ENCODE data around the gene TMPRSS11B. TPM values are rescaled to one million over a fixed set of nuclear protein-coding genes. Genes with fewer than 3 reads are reported as not detected.

The TMPRSS11B gene
- total RNA-seq, 1 donor from 2014 or later = not detected

GRCh38 chr4:68256284-68256683 is 10.8 kb upstream of the TMPRSS11B start:
- Mint-ChIP-seq H3K4me3 (no peak overlapping the region), H3K9me3 (no peaks in the 10 kb centered on the region), H3K27me3 (ENCODE audit: low read depth) (peaks cover 2% of the 10 kb centered on the region), H3K27ac (ENCODE audit: unreplicated experiment) (no peak overlapping the region), H3K4me1 (no peaks in the 10 kb centered on the region), H3K36me3 (ENCODE audit: low read depth) (no peaks in the 10 kb centered on the region)
- TF ChIP-seq CTCF (conservative IDR thresholded peaks at IDR 0.05) = no peak
- DNase-seq (ENCODE audit: low read depth, low spot score) = no peak

GRCh38 chr4:68250151-68250930 is 4.8 kb upstream of the TMPRSS11B start:
- H3K27ac Mint-ChIP-seq (ENCODE audit: unreplicated experiment) = no peak overlapping the region
- no peak overlapping the region for H3K4me3 Mint-ChIP-seq
- no peak for DNase-seq (ENCODE audit: low read depth, low spot score)
- no peaks in the 10 kb centered on the region for H3K36me3 Mint-ChIP-seq (ENCODE audit: low read depth)
- H3K27me3 Mint-ChIP-seq (ENCODE audit: low read depth) = peaks cover 2% of the 10 kb centered on the region
- TF ChIP-seq CTCF (conservative IDR thresholded peaks at IDR 0.05) = no peak
- H3K9me3 Mint-ChIP-seq = no peaks in the 10 kb centered on the region
- H3K4me1 Mint-ChIP-seq = no peaks in the 10 kb centered on the region

- Mint-ChIP-seq H3K27me3 (ENCODE audit: low read depth) (no peaks in the 10 kb centered on the region), H3K27ac (ENCODE audit: unreplicated experiment) (no peak overlapping the region), H3K9me3 (no peaks in the 10 kb centered on the region), H3K4me3 (no peak overlapping the region), H3K4me1 (no peaks in the 10 kb centered on the region), H3K36me3 (ENCODE audit: low read depth) (no peaks in the 10 kb centered on the region)
- DNase-seq (ENCODE audit: low read depth, low spot score) = no peak
- TF ChIP-seq CTCF (conservative IDR thresholded peaks at IDR 0.05) = no peak
Measured at GRCh38 chr4:68249434-68249833, 3.9 kb upstream of the TMPRSS11B start.

GRCh38 chr4:68240620-68241019 is 4.9 kb downstream of the TMPRSS11B start:
- no peaks in the 10 kb centered on the region for H3K9me3 Mint-ChIP-seq
- no peak overlapping the region for H3K27ac Mint-ChIP-seq (ENCODE audit: unreplicated experiment)
- H3K4me1 Mint-ChIP-seq = no peaks in the 10 kb centered on the region

GRCh38 chr4:68228568-68228967 is 16.9 kb downstream of the TMPRSS11B start:
- H3K4me3 Mint-ChIP-seq = no peak overlapping the region
- no peak for DNase-seq (ENCODE audit: low read depth, low spot score)
- no peak for TF ChIP-seq CTCF (conservative IDR thresholded peaks at IDR 0.05)
- H3K27me3 Mint-ChIP-seq (ENCODE audit: low read depth) = no peaks in the 10 kb centered on the region
- no peaks in the 10 kb centered on the region for H3K4me1 Mint-ChIP-seq
- no peaks in the 10 kb centered on the region for H3K36me3 Mint-ChIP-seq (ENCODE audit: low read depth)
- H3K9me3 Mint-ChIP-seq = peaks cover under 1% of the 10 kb centered on the region
- no peak overlapping the region for H3K27ac Mint-ChIP-seq (ENCODE audit: unreplicated experiment)

More at GRCh38 chr4:68240620-68241019, 4.9 kb downstream of the TMPRSS11B start:
- no peak for DNase-seq (ENCODE audit: low read depth, low spot score)
- peaks cover 2% of the 10 kb centered on the region for H3K27me3 Mint-ChIP-seq (ENCODE audit: low read depth)
- no peak overlapping the region for H3K4me3 Mint-ChIP-seq
- no peaks in the 10 kb centered on the region for H3K36me3 Mint-ChIP-seq (ENCODE audit: low read depth)
- TF ChIP-seq CTCF (conservative IDR thresholded peaks at IDR 0.05) = no peak
